Cardiac muscle cell (in vitro differentiated cells and primary cell): Measurements from ENCODE around the gene MED16. TPM values are rescaled to one million over a fixed set of nuclear protein-coding genes. Genes with fewer than 3 reads are reported as not detected.
"Not testable (repeated sequence)": the region's sequence is repeated elsewhere in the genome, so short reads cannot be mapped to it uniquely, and the experiment has no call there.

Experiments
- DNase-seq, 2 donors: peaks; one replicate each; pipeline versions ENCODE4 v3.0.0 to v3.0.0-alpha.2; 2010 to 2017; ENCODE audit warnings: low read depth in 1 of 2, low spot score in 1 of 2
- H3K27ac ChIP-seq: fragments of 200-600 bp; sonication (generic); 2 replicates; pipeline ENCODE4 v1.5.1; 2016
- H3K27me3 ChIP-seq: fragments of 200-600 bp; sonication (generic); 2 replicates; pipeline ENCODE4 v1.6.0; 2016; ENCODE audit warnings: control low read depth
- H3K36me3 ChIP-seq: fragments of 200-600 bp; sonication (generic); 2 replicates; pipeline ENCODE4 v1.5.1; 2016; ENCODE audit warnings: control low read depth
- H3K4me1 ChIP-seq: fragments of 200-600 bp; sonication (generic); 2 replicates; pipeline ENCODE4 v1.8.1; 2017; ENCODE audit warnings: low read depth, mild to moderate bottlenecking, mixed run types
- H3K4me3 ChIP-seq: fragments of 200-600 bp; sonication (generic); 2 replicates; pipeline ENCODE4 v1.5.1; 2016; ENCODE audit warnings: mild to moderate bottlenecking
- H3K9me3 ChIP-seq: fragments of 200-600 bp; sonication (generic); 2 replicates; pipeline ENCODE4 v1.5.1; 2017; ENCODE audit warnings: low read depth, mild to moderate bottlenecking, control low read depth
- CTCF ChIP-seq: IDR thresholded peaks from 2 replicates; pipeline ENCODE4 v1.5.1; 2012; ENCODE audit warnings: low read depth, mild to moderate bottlenecking, low read length
- polyA plus RNA-seq: library from polyadenylated mRNA; unstranded; fragments of >200 nt; fragmentation: Nextera tagmentation; extraction: Ambion mirVana; gene quantifications from 2 replicates; pipeline ENCODE4 v1.2.1, GENCODE V29; 2016
- total RNA-seq: library from RNA; depleted of rRNA; stranded (reverse); fragments of >200 nt; gene quantifications from 2 replicates; pipeline ENCODE4 v1.2.3, GENCODE V29; 2016

The MED16 gene
- total and polyA plus RNA-seq, 2 experiments from 2014 or later, result 67.2 to 104 TPM

- no peak overlapping the region for H3K4me3 ChIP-seq
- H3K9me3 ChIP-seq, result no peaks in the 10 kb centered on the region
- no peak overlapping the region for H3K27ac ChIP-seq
- no peaks in the 10 kb centered on the region for H3K4me1 ChIP-seq
- DNase-seq, result no peak
- no peak for TF ChIP-seq CTCF
- no peaks in the 10 kb centered on the region for H3K27me3 ChIP-seq
- no peaks in the 10 kb centered on the region for H3K36me3 ChIP-seq
Observed at GRCh38 chr19:896999-897398, 4.0 kb upstream of the MED16 start.

- no peaks in the 10 kb centered on the region for H3K27me3 ChIP-seq
- no peaks in the 10 kb centered on the region for H3K4me1 ChIP-seq
- H3K36me3 ChIP-seq, result no peaks in the 10 kb centered on the region
- no peak for DNase-seq
- H3K9me3 ChIP-seq, result no peaks in the 10 kb centered on the region
- TF ChIP-seq CTCF, result no peak
- no peak overlapping the region for H3K27ac ChIP-seq
- H3K4me3 ChIP-seq, result no peak overlapping the region
Observed at GRCh38 chr19:896434-896833, 3.4 kb upstream of the MED16 start.

GRCh38 chr19:892243-892893 is 619 bp downstream of the MED16 start:
- TF ChIP-seq CTCF, result no peak
- H3K27ac ChIP-seq, result peak overlapping the region; percentile 98
- no peaks in the 10 kb centered on the region for H3K4me1 ChIP-seq
- H3K27me3 ChIP-seq, result no peaks in the 10 kb centered on the region
- no peaks in the 10 kb centered on the region for H3K9me3 ChIP-seq
- no peaks in the 10 kb centered on the region for H3K36me3 ChIP-seq
- peak overlapping the region; percentile 79 for H3K4me3 ChIP-seq
- no peak for DNase-seq

- not testable (repeated sequence) for H3K36me3 ChIP-seq, H3K4me1 ChIP-seq, H3K9me3 ChIP-seq, DNase-seq, H3K27me3 ChIP-seq
- Histone ChIP-seq H3K27ac (peak overlapping the region; percentile 23), H3K4me3 (peak overlapping the region; percentile 79)
Observed at GRCh38 chr19:891421-892200, 1.4 kb downstream of the MED16 start.

- no peak for DNase-seq
Observed at GRCh38 chr19:890831-891230, 2.2 kb downstream of the MED16 start.

More at GRCh38 chr19:890831-891230, 2.2 kb downstream of the MED16 start:
- Histone ChIP-seq H3K36me3 (no peaks in the 10 kb centered on the region), H3K4me3 (no peak overlapping the region), H3K27me3 (no peaks in the 10 kb centered on the region), H3K27ac (no peak overlapping the region), H3K4me1 (no peaks in the 10 kb centered on the region), H3K9me3 (no peaks in the 10 kb centered on the region)
- no peak for TF ChIP-seq CTCF
